GM23248 (cell line): ENCODE measurements around the gene TP53AIP1.

ENCODE experiments used
- EZH2 ChIP-seq: fragments of 200-600 bp; sonication (generic); IDR thresholded peaks from 2 replicates; pipeline ENCODE4 v1.6.1; 2018; ENCODE audit warnings: antibody characterized with exemption, mild to moderate bottlenecking; ENCODE audit not compliant: insufficient read depth, poor library complexity, severe bottlenecking
- EZH2phosphoT487 ChIP-seq: fragments of 200-600 bp; sonication (generic); IDR thresholded peaks from 2 replicates; pipeline ENCODE4 v1.6.1; 2018; ENCODE audit warnings: antibody characterized with exemption, moderate library complexity, mild to moderate bottlenecking, low read depth; ENCODE audit not compliant: insufficient read depth

DNA sequence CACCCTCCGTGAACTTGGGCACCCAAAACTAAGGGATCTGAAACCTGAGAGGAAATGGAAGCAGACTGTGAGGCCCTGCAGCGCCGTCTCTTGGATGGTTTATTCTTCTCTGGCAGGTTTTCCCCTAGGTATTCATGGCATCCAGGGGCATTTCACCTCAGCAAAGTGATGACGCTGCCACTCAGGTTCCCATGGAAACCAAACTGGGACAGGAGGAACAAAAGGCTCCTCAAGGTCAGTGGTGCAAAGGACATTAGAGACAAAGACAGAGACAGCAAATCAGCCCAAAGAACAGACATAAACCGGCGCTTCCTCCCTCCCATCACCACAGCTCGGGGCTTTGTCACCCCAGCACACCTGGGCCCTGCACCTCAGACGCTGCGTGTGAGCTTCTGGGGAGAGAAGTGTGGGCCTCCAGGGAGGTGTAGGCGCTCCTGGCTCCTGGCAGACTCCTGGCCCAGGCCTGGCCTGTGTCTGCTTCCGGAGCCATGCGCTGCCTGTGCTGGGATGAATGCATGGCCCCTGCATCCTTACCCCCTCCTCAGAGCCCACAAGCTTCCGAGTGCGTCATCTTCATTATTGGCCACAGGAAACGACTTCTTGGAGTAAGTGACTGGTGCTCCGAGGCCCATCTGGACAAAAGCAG is 5.9 kb downstream of the TP53AIP1 start:
- TF ChIP-seq EZH2phosphoT487: no peak
- TF ChIP-seq EZH2: no peak
